ENCODE measurements around the gene ATP10A. TPM values are rescaled to one million over a fixed set of nuclear protein-coding genes. Genes with fewer than 3 reads are reported as not detected.

ATP10A gene
- total RNA-seq, 3 donors from 2014 or later = 2.4 to 4.5 (median 2.7) TPM

DNA sequence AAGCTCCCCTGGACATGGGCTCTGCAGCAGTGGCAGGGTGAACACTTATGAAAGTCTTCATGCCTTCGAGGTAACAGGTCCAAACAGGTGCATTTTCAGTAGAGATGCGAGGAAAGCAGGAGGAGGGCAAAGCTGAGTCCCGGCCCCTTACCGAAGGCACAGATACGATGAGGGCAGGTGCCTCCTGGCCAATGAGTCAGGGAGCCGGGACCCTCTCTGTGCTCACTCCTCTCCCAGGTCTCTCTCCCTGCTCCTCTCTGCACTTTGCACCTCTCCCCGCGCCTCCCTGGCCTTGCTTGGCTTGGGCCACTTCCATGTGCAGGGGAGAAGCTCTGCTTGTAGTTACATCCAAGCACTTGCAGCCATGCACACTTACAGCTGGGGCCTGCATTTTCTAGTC is 187.1 kb downstream of the ATP10A start:
- intact Hi-C loops (cut with DNase I, micrococcal nuclease) = no loop called here
- TF ChIP-seq, protein P1, sequence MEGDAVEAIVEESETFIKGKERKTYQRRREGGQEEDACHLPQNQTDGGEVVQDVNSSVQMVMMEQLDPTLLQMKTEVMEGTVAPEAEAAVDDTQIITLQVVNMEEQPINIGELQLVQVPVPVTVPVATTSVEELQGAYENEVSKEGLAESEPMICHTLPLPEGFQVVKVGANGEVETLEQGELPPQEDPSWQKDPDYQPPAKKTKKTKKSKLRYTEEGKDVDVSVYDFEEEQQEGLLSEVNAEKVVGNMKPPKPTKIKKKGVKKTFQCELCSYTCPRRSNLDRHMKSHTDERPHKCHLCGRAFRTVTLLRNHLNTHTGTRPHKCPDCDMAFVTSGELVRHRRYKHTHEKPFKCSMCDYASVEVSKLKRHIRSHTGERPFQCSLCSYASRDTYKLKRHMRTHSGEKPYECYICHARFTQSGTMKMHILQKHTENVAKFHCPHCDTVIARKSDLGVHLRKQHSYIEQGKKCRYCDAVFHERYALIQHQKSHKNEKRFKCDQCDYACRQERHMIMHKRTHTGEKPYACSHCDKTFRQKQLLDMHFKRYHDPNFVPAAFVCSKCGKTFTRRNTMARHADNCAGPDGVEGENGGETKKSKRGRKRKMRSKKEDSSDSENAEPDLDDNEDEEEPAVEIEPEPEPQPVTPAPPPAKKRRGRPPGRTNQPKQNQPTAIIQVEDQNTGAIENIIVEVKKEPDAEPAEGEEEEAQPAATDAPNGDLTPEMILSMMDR (IDR thresholded peaks at IDR 0.05) = no peak
- ATAC-seq = no peak
- Histone ChIP-seq H3K9me3 (peaks cover 9% of the 10 kb centered on the region), H3K4me1 (ENCODE audit: low read depth) (no peaks in the 10 kb centered on the region), H3K36me3 (ENCODE audit: low read depth) (no peaks in the 10 kb centered on the region), H3K4me3 (no peak overlapping the region)
- no peak for DNase-seq

DNA sequence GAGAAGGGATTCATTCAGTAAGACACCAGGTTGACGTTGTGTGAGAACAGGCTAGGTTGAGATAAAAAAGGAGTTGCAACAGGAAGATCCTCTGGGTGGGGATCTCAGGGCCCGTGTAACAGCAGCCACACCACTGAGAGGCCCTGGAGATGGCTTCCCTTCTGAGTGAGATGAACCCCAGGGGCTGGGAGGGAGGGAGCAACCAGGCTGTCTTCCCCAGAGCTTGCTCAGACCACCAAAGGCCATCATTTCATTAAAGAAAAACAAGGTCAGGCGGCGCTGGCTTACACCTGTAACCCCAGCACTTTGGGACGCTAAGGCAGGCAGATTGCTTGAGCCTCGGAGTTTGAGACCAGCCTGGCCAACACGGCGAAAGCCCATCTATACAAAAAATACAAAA is 187.7 kb downstream of the ATP10A start:
- Histone ChIP-seq H3K4me3 (no peak overlapping the region), H3K9me3 (peaks cover 9% of the 10 kb centered on the region), H3K36me3 (ENCODE audit: low read depth) (no peaks in the 10 kb centered on the region), H3K4me1 (ENCODE audit: low read depth) (no peaks in the 10 kb centered on the region)
- TF ChIP-seq, protein P1 (IDR thresholded peaks at IDR 0.05) = no peak
- intact Hi-C loops (cut with DNase I, micrococcal nuclease) = no loop called here
- DNase-seq = no peak
- ATAC-seq = no peak

DNA sequence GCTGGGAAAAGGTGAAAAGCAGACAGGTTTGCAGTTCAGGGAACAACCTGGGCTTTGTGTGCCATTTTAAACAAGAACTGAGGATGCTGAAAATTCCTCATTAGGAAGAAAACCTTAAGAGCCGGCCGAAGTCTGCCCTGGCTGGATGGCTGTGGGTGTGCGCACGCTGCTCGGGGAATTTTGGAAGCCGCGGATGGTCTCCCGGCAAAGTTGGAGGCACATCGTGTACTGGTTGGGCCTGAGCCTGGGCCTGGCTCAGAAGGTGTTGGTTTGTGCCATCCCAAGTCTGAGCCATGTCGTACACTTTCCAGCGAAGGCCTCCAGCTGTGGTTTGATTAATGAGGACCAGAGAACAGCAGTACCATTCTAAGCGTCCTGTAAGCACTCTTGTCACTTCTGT is 188.2 kb downstream of the ATP10A start:
- Histone ChIP-seq H3K9me3 (peaks cover 9% of the 10 kb centered on the region), H3K36me3 (ENCODE audit: low read depth) (no peaks in the 10 kb centered on the region), H3K4me3 (no peak overlapping the region), H3K4me1 (ENCODE audit: low read depth) (no peaks in the 10 kb centered on the region)
- DNase-seq = no peak
- ATAC-seq = no peak
- intact Hi-C loops (cut with DNase I, micrococcal nuclease) = no loop called here
- TF ChIP-seq, protein P1 (IDR thresholded peaks at IDR 0.05) = no peak

DNA sequence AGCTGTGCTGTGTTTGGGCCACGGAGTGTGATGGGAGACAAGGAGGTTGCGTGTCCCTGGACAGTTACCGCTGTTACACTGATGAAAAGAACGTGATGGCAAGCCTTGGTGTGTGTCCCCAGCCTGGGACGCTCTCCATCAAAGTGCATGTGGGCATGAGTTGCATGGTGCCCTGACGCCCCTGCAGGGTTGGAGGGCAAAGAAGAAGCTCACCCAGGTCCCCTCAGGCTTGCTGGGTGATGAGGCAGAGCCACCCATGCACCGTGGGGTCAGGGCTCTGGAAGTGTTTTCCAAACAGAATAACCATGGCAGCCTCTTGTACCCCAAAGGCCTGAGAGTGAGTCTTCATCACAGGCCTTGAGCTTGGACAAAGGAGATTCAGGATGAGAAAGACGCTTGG is 189.2 kb downstream of the ATP10A start:
- no peaks in the 10 kb centered on the region for H3K4me1 ChIP-seq (ENCODE audit: low read depth)
- H3K4me3 ChIP-seq = no peak overlapping the region
- intact Hi-C loops (cut with DNase I, micrococcal nuclease) = no loop called here
- H3K36me3 ChIP-seq (ENCODE audit: low read depth) = no peaks in the 10 kb centered on the region
- no peak for ATAC-seq
- H3K9me3 ChIP-seq = peaks cover 3% of the 10 kb centered on the region
- DNase-seq = no peak
- TF ChIP-seq, protein P1 (IDR thresholded peaks at IDR 0.05) = no peak

DNA sequence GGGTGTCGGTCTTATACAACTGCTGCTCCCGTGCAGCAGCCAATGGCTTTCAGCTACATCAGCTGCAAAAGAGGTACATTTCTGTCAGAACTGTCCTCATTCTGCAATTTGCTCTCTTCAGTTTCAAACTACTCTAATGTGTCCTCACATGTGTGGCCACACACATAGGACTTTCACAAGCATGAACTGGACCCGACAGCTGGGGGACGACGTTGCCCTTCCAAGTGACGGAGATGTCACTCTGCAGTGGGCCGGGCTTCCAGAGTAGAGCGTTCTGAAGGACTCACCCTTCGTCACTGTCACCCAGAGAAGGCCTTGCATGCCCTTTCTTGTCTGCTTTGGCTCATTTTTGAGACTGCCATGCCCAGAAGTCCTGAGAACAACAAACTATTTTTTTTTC is 189.8 kb downstream of the ATP10A start:
- H3K4me3 ChIP-seq = no peak overlapping the region
- H3K36me3 ChIP-seq (ENCODE audit: low read depth) = no peaks in the 10 kb centered on the region
- no peak for ATAC-seq
- TF ChIP-seq, protein P1 (IDR thresholded peaks at IDR 0.05) = no peak
- intact Hi-C loops (cut with DNase I, micrococcal nuclease) = no loop called here
- DNase-seq = no peak
- H3K4me1 ChIP-seq (ENCODE audit: low read depth) = no peaks in the 10 kb centered on the region
- H3K9me3 ChIP-seq = peaks cover 3% of the 10 kb centered on the region

DNA sequence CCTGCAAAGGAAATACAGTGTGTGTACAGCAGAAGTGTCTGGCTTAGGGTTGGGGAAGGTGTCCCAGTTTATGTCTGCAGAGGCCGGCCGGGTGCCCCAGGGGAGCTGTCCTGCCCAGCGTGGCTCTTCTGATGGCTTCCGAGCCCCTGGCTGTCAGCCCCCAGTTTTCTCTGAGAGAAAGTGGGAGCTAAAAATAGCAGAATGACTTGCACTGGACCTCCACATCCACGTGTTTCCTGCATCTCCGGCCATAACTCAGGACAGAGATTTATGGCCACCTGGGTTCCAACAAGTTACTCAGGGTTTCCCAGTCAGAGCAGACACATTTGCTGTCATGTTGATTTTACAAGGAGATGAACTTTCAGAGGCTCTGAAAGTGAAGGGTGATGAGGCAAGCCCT is 192.0 kb downstream of the ATP10A start:
- Histone ChIP-seq H3K9me3 (peaks cover 11% of the 10 kb centered on the region), H3K36me3 (ENCODE audit: low read depth) (no peaks in the 10 kb centered on the region), H3K4me1 (ENCODE audit: low read depth) (no peaks in the 10 kb centered on the region), H3K4me3 (no peak overlapping the region)
- TF ChIP-seq, protein P1 (IDR thresholded peaks at IDR 0.05) = no peak
- intact Hi-C loops (cut with DNase I, micrococcal nuclease) = no loop called here
- no peak for ATAC-seq
- no peak for DNase-seq
